Osteoblast (primary cell): ENCODE data around the gene MPV17. TPM values are rescaled to one million over a fixed set of nuclear protein-coding genes. Genes with fewer than 3 reads are reported as not detected.
A peak's percentile ranks its signal among the peaks of the same experiment; 100 is the strongest.

ENCODE experiments used
- DNase-seq: peaks from one replicate; pipeline ENCODE4 v3.0.0; 2011; ENCODE audit warnings: low spot score, mixed read lengths; ENCODE audit not compliant: insufficient read length; ENCODE audit errors: missing footprints
- H2AFZ ChIP-seq: 2 replicates; pipeline ENCODE4 v1.6.0; 2011; ENCODE audit warnings: mild to moderate bottlenecking, low read length
- H3K27ac ChIP-seq: 2 replicates; pipeline ENCODE4 v1.5.1; 2011; ENCODE audit warnings: mild to moderate bottlenecking, low read depth, low read length, moderate library complexity
- H3K27me3 ChIP-seq: 2 replicates; pipeline ENCODE4 v1.6.0; 2012; ENCODE audit warnings: mild to moderate bottlenecking, control low read depth, inconsistent platforms, low read length, moderate library complexity; ENCODE audit not compliant: insufficient read depth
- H3K36me3 ChIP-seq: 2 replicates; pipeline ENCODE4 v1.5.1; 2011; ENCODE audit warnings: mild to moderate bottlenecking, low read length, control low read depth, moderate library complexity; ENCODE audit not compliant: insufficient read depth
- H3K4me1 ChIP-seq: 2 replicates; pipeline ENCODE4 v1.5.1; 2011; ENCODE audit warnings: mild to moderate bottlenecking, low read length, control low read depth, moderate library complexity; ENCODE audit not compliant: insufficient read depth
- H3K4me2 ChIP-seq: 2 replicates; pipeline ENCODE4 v1.6.0; 2011; ENCODE audit warnings: mild to moderate bottlenecking, low read length; ENCODE audit not compliant: insufficient read depth
- H3K4me3 ChIP-seq: fragments of 200-600 bp; sonication (generic); 3 replicates; pipeline ENCODE4 v1.5.1; 2012; ENCODE audit warnings: mild to moderate bottlenecking, low read length, inconsistent platforms; ENCODE audit not compliant: insufficient read depth
- H3K79me2 ChIP-seq: 2 replicates; pipeline ENCODE4 v1.6.0; 2012; ENCODE audit warnings: mild to moderate bottlenecking, low read length, control low read depth, inconsistent platforms; ENCODE audit not compliant: insufficient read depth
- H3K9me3 ChIP-seq: 2 replicates; pipeline ENCODE4 v1.5.1; 2011; ENCODE audit warnings: low read depth, low read length, control low read depth
- H4K20me1 ChIP-seq: 2 replicates; pipeline ENCODE4 v1.6.0; 2012; ENCODE audit warnings: mild to moderate bottlenecking, low read length, control low read depth; ENCODE audit not compliant: insufficient read depth
- total RNA-seq: library from RNA; depleted of rRNA; stranded (reverse); fragments of >200 nt; gene quantifications from 2 replicates; pipeline ENCODE4 v1.2.3, GENCODE V29; 2012
- TF ChIP-seq, protein P1 (sequence below): IDR thresholded peaks from 2 replicates; pipeline ENCODE4 v1.5.1; 2011; ENCODE audit warnings: mild to moderate bottlenecking, low read depth, low read length, moderate library complexity; ENCODE audit errors: extremely low read depth

The MPV17 gene
- total RNA-seq, 1 donor: 98.8 TPM

DNA sequence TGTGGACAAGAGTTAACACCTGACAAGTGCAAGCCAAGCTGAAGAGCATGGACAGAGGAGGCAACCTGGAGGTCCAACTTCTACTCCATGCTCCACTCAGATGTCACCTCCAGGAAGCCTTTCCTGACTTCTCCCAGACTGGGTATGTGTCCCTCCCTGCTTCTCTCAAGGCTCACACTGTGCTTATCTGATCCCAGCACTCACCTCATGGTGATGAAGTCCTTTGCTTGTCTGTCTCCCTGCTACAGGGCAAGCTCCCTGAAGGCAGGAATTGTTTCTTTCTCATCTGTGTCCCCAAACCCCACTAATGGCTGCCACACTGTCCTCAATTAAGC is 57.4 kb downstream of the MPV17 start:
- DNase-seq: peak; percentile 59
- no peaks in the 10 kb centered on the region for H3K36me3 ChIP-seq
- H3K4me3 ChIP-seq: no peak overlapping the region
- peaks cover 77% of the 10 kb centered on the region for H3K27me3 ChIP-seq
- H4K20me1 ChIP-seq: peaks cover 2% of the 10 kb centered on the region
- TF ChIP-seq, protein P1, sequence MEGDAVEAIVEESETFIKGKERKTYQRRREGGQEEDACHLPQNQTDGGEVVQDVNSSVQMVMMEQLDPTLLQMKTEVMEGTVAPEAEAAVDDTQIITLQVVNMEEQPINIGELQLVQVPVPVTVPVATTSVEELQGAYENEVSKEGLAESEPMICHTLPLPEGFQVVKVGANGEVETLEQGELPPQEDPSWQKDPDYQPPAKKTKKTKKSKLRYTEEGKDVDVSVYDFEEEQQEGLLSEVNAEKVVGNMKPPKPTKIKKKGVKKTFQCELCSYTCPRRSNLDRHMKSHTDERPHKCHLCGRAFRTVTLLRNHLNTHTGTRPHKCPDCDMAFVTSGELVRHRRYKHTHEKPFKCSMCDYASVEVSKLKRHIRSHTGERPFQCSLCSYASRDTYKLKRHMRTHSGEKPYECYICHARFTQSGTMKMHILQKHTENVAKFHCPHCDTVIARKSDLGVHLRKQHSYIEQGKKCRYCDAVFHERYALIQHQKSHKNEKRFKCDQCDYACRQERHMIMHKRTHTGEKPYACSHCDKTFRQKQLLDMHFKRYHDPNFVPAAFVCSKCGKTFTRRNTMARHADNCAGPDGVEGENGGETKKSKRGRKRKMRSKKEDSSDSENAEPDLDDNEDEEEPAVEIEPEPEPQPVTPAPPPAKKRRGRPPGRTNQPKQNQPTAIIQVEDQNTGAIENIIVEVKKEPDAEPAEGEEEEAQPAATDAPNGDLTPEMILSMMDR: no peak
- H2AFZ ChIP-seq: no peak overlapping the region
- no peaks in the 10 kb centered on the region for H3K9me3 ChIP-seq
- no peaks in the 10 kb centered on the region for H3K79me2 ChIP-seq
- no peaks in the 10 kb centered on the region for H3K4me1 ChIP-seq
- no peak overlapping the region for H3K27ac ChIP-seq
- H3K4me2 ChIP-seq: no peak overlapping the region

DNA sequence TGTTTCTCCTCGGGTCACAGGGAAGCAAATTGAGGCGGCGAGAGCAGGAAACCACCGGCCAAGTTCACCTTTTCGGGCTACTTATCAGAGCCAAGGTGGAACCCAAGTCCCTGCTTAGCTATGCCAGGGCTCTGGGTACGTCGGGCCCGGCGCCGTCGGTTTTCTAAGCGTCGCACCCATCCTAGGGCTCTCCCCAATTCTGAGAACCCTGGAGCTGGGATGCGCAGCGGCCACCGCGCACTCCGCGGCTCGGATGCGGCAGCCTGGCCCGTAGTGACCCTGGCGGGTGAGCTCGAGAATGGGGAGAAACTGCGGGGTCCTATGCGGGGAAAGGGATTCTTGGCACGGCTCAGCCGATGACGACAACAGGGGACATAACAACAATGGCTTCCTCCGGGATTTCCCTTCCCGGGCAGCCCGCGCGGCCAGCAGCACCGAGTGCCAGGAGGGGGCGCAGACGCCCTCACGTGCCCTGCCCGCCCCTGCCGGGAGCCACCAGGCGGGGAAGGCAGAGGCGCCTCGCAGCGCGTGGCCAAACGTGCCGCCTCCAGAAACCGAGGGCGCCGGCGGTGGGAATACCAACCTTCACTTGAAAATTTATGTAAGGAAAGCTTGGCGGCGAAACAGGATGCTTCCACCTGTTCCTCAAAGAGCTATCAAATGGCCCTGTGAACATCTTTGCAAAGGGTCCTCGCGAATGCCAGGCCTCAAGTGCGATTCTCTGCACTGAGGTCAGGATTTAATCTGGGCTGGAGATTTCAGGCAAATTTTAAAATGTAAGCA is 58.0 kb downstream of the MPV17 start:
- Histone ChIP-seq H3K79me2 (no peaks in the 10 kb centered on the region), H3K27ac (no peak overlapping the region), H3K27me3 (peaks cover 82% of the 10 kb centered on the region), H2AFZ (no peak overlapping the region), H4K20me1 (peaks cover 2% of the 10 kb centered on the region), H3K4me3 (peak overlapping the region; percentile 42), H3K4me2 (peak overlapping the region; percentile 55), H3K4me1 (no peaks in the 10 kb centered on the region), H3K36me3 (no peaks in the 10 kb centered on the region), H3K9me3 (no peaks in the 10 kb centered on the region)
- TF ChIP-seq, protein P1: peak; percentile 34
- DNase-seq: peak; percentile 96

DNA sequence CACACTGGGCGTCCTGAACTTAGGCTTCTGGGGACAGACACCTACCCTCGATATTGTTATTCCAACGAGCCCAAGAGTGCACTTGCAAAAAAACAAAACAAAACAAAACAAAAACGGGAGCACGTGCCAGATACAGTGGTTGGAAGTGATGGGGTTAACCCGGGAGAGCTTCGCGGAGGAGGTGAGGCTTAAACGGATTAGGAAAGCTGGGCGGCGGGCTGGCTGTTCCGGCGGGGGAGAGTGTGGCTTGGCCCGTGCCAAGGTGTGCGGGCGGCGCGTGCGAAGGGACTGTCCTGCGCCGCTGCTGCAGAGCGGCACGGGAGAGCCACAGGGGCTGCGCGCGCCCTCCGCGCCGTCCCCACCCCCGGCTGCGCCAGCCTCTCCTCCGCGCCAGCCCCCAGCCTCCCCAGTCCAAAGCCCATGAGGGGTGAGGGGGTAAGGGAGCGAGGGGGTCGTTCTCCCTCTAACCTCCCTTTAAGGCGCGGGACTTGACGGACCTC is 58.6 kb downstream of the MPV17 start:
- Histone ChIP-seq H3K4me2 (no peak overlapping the region), H3K4me3 (no peak overlapping the region), H3K27ac (no peak overlapping the region), H3K79me2 (no peaks in the 10 kb centered on the region), H3K9me3 (no peaks in the 10 kb centered on the region), H3K36me3 (no peaks in the 10 kb centered on the region), H2AFZ (no peak overlapping the region), H4K20me1 (peaks cover 2% of the 10 kb centered on the region), H3K4me1 (no peaks in the 10 kb centered on the region), H3K27me3 (peaks cover 88% of the 10 kb centered on the region)
- TF ChIP-seq, protein P1: no peak
- peak; percentile 77 for DNase-seq
